ENCODE results near the gene CEPT1.
"Not testable (repeated sequence)": the region's sequence is repeated elsewhere in the genome, so short reads cannot be mapped to it uniquely, and the experiment has no call there.

The CEPT1 gene

DNA sequence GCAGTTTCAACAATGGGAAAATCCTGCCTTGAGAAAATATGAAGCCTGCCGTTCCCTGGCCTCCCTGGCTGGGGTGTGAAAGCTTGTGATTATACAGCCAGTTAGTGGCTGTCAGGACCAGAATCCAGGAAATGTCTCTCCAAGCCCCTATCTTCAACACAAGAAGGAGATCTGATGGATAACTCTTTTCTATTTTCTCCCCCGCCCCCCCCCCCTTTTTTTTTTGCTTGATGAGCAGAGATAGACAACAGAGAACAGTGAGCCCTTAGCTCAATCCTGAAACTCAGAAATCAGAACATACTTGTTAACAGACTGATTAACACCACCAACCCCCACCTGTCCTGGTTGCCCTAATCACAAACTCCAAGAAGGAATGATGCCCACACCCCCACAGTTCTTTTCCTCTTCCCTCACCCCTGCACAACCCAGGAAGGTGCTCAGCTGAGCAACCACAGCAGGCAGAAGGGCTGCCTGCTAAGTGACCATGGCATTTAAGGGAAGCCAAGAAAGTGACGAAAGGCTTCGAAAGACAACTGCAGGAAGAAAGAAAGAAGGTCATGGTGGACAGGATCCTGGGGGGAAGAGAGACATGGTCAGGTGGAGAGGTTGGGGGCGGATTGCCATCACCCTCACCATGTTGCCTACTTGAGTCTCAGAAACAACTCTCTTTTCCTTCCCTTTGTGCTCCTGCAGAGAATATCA lies 72.8 kb downstream of the CEPT1 start:
- no peak for DNase-seq

DNA sequence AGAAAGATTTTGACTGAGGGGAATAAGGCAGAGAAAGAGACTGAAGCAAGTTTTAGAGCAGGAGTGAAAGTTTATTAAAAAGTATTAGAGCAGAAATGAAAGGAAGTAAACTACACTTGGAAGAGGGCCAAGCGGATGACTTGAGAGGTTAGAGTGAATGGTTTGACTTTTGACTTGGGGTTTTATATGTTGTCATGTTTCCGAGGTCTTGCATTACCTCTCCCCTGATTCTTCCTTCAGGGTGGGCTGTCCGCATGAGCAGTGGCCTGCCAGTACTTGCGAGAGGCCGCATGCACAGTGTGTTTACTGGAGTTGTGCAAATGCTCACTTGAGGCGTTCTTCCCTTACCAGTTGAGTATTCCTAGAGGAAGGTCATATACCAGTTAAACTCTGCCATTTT lies 73.4 kb downstream of the CEPT1 start:
- no peak for DNase-seq

DNA sequence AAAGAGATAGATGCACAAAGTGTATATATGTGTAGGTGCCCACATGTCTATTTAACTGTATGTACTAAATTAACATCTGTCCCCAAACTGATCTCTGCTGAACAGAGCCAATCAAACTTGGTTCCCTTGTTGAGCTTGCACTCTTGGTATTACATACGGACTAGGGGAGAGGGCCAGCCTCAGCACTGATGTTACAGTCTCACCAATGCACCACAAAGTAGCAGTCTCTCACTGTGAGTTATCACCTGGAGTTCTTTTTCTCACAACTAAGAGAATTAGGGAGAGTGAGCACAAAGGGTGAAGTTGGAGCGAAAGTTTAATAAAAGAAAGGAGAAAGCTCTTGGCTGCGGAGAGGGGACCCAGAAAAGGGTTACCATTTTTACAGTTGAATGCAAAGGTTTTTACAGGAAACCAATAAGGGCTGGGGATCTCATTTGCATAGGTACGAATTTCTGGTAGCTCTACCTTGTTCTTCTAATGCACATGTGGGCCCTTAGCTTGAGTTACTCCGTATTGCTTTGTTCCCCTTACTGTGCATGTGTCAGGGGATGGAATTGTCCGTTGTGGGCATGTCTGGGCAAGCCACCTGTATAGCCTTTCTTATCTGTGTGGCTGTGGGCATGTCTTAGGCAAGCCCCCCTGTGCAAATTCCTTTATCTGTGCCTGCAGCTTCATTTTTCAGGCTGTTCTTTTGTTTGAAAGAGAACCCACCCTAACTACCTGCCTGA lies 74.2 kb downstream of the CEPT1 start:
- no peak for DNase-seq

DNA sequence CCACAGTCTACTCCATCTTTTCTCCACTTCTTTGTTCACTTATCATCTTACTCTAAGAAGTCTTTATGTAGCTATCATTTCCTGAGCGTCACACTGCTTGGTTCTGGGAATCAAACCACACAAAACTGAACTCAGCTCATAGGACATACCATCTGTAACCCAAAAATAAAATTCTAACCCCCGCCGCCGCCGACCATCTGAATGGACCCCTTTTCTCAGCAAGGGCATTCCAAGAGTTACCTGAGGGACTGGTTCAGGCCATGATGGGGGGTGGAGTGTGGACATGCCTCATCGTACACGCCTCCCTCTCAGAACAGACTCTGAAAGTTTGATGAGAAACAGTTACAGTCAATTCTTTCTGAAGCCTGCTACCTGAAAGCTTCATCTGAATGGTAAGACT lies 74.9 kb downstream of the CEPT1 start:
- DNase-seq, result peak; percentile 37

DNA sequence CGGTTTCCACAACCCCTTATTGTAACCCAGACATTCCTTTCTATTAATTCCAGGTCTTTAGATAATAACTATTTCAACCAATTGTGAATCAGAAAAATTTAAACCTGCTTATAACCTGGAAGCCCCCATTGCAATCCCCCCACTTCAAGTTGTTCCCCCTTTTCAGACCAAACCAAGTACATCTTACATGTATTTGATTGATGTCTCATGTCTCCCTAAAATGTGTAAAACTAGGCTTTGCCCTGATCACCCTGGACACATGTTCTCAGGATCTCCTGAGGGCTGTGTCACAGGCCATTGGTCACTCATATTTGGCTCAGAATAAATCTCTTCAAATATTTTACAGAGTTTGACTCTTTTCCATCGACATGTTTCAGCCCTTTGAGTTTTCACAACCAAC lies 75.3 kb downstream of the CEPT1 start:
- DNase-seq, result not testable (repeated sequence)

DNA sequence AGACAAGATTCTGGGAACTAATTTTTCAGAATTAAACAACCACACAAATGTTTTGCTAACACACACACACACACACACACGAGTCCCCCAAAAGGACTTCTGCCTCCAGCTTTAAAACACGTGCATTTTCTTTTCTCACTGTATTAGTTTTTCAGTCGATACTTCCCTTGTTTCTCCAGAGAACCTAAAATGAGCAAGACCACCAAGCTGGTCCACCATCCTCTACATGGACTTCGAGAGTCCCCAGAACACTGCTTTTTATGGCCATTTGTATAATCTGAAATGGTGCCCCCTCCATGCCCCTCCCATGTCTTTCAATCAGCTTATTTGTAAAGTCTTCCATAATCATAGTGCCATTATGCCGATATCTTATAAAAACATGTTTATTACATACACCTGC lies 76.7 kb downstream of the CEPT1 start:
- DNase-seq, result no peak

DNA sequence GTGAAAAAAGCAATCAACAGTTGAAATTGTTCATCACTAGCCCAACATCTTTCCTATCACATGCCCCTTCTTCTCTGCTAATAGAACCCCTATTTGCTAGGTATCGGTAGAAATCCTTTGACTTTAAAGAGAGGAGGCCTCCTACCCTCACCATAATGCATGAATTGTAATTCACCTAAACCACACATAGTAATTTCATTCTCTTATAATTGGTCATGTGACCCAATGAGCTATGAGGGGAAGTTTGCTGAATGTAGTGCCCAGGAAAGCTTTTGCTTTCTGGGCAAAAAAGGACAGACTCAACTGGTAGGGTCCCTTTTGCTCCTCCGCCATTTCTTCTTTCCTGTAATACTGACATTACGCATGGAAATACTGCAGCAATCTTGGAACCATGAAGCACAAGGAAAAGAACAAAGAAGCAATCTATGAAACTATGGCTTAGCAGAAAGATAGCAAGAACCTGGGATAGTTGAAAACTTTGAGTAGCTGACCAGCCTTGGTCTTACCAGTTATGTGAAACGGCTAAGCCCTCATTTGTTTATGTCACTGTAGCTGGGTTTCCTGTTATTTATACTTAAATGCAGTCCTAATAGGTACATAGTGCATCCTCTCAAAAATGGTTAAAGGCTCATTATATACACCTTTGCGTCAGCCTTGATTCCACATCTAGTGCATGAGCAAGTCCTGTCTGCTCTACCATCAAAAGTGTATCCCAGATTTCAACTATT lies 77.3 kb downstream of the CEPT1 start:
- no peak for DNase-seq

DNA sequence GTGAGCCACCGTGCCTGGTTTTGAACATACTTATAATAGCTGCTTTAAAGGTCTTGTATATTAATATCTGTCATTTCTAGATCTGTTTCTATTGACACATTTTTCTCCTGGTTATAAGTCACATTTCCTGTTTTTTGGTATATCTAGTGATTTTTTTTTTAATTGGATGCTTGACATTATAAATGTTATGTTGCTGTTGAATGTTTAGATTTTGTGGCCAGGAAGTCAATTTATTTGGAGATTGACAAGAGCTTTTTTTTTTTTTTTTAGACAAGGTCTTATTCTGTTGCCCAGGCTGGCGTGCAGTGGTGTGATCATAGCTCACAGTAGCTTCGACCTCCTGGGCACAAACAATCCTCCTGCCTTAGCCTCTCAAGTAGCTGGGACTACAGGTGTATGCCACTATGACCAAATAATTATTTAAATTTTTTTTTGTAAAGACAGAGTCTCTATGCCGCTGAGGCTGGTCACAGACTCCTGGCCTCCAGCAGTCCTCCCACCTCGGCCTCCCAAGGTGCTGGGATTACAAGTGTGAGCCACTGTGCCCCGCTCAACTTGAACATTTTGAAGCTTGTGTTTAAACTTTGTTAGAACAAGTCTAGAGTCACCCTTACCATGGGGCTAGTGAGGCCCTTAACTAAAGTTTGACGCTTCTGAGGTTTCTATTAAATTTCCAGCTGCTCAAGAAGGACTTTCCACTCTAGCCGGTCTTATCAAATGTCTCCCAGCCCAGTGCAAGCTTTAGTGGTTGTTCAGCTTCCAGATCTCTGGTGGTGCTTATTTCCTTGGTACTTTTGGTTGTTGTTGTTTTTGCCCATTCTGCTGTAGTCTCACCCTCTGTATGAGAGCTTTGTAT lies 78.9 kb downstream of the CEPT1 start:
- no peak for DNase-seq

DNA sequence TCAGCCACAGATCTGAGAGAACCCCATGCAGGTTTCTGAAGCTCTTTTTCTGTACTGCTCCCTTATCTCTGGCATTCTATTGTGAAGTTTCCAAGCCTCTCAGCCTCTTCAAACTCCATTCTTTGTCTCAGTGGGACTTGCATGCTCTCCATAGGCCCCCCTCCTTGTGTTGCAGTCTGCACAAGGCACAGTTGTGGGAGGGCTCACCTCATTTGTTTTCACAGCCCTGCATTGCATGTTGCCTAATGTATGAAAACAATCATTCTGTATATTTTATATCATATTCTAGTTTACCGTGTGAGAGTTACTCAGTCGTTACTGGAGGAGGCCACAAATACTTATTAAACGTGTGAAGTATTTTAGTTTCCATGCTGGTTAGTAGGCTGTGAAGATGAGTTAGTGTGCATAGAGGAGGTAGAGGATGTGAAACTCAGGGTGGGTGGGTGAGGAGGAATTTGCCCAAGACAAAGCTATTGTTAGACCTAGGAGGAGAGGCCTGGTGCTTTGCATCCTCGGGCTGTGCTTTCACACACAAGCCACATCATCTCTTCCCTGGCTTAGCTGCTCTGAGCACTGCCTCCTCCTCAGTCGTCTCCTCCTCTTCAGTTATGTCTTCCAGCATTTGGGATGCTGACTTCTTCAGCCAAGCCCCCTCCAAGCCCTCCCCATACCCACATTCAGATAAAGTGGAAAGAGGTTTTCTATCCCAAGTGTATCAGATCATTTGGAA lies 79.7 kb downstream of the CEPT1 start:
- DNase-seq, result peak; percentile 41

DNA sequence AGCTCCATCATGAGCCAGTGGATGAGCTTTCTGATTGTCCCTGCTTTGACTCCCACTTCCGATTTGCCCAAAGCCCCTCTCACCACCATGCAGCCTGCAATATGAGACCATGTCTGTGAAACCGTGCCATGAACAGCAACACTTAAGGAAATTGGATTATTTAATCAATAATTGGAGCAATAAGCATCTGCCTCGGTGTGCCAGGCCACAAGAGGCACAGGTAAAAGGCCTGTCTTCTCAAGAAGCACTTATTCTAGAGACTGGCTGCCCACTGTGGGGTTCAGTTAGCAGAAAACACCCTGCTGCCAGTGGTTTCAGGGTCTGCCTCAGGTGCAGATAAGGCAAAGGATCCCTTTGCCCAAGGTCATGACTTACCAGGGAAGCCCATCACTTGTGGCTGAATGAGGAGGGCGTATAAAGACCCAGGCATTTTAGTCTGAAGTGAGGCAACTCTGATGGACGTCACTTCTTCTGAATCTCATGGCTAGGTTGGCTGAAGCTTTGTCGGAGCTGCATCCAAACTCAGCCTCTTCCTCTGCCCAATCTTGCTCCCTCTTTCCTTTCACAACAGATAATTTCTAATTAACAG lies 80.4 kb downstream of the CEPT1 start:
- no peak for DNase-seq

DNA sequence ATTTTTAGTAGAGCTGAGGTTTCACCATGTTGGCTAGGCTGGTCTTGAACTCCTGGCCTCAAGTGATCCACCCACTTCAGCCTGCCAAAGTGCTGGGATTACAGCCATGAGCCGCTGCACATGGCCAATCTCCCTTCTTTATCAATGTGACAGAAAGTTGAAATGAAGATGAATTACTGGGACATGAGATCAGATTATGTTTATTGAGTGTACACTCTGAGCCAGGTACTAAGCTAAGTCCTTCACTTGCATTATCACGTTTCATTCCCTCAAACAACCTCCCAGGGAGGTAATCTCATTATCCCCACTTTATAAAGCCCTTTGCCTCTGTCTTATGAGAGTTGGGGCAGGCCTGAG lies 81.2 kb downstream of the CEPT1 start:
- DNase-seq, result no peak

DNA sequence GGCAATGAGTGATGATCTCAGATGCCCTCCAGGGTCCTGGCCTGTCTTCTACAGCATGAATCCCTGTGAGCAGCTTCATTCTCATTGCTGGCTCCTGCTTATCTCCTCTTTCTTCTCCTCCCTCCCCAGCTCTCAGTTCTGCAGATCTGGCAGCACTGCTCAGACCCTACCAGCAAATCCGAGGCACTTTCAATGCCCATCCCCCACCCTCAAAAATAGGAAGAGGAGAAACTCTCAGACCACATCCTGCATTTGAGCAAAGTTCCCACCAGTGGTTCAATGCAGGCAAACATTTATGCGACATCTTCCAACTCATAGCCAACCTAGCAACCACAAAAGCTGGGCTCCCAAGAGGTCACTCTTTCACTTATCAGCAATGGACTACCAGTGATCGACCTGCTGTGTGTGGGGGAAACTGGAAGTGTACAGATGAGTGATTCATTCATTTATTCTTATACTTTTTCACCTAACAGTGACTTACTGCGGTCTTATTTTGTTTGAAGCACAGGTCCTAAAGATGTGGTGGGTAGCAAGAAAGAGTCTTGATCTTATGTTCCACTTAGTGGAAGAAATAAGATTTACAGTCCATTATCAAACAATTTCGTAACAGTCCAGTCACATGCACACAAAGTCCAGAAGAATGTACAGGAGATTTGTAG lies 81.7 kb downstream of the CEPT1 start:
- DNase-seq, result no peak

DNA sequence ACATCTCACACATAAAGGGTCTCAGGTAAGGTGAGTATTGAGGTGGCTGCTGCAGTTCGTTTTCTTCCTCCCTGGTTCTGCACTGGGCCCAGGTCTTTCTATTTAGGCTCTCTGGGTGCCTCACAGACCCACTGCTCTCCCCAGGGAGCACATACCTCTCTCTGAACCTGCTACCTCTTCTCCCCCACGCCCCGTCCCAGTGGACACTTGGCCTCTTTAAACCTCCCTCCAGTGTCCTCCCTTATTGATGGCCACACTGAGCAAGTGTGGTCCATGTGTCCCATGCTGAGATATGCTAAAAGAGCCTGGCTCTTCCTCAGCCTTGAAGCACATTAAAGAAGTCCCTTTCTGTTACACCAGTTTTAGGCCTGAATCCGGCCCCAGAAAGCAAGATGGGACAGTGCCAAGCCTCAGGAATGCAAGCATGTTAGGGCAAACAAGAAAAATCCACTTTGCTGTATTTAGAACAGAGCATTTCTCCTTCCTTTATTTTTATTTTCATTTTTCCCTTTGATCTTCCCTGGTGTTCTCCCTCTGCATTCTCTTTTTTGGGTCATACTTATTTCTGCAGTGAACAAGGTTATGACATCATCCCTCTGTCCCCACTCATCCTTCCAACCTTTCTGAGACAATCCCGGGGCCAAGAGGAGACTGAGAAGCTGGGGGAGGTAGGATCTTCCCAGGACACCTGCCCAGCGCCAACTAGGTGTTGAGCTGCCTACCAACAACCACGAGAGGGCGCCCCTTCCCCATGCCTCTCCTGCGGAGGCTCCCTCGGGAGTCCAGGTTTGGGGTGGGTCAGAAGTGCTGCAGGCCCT lies 82.5 kb downstream of the CEPT1 start:
- DNase-seq, result peak; percentile 71

DNA sequence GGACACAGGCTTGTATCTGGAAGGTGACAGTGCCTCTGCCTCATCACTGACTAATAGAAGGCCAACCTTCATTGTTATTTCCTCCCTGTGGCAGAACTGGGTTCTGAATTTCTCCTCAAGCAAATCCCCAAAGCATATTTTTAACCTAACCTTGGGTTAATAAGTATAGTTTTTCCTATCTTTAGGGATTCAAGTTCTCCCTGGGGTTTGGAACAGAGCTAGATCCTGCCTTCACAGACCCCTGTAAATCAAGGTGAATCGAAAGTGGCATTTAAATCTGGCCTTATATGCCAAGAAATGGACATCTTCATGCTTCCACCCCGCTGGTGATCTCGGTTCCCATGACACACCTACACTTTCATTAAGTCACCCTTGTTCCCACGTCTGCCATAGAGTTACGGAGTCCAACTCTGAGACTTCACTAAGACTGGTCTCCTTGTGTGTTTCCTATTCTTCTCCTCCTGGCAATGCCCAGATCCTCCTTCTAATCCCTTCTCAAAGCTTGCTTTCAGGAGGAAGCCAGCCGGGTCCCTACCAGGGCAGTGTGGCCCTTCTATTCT lies 83.2 kb downstream of the CEPT1 start:
- DNase-seq, result no peak

DNA sequence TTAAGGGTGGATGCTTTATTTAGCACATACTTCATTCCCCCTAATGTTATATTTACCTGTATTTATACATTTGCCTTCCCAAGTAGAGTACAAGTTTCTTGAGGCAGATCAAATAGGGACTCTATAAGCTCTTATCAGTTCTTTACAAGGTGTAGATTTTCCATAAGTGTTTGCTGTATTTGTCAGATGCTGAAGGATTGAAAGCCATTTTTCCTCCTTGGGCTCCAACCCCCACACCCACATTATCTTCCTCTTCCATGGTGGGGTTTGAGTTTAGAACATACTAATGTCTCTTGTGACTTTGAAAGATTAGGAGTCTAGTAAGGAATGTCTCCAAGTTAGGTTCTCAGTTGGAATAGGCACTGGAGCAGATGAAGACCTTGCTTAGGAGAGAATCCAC lies 85.1 kb downstream of the CEPT1 start:
- DNase-seq, result no peak

DNA sequence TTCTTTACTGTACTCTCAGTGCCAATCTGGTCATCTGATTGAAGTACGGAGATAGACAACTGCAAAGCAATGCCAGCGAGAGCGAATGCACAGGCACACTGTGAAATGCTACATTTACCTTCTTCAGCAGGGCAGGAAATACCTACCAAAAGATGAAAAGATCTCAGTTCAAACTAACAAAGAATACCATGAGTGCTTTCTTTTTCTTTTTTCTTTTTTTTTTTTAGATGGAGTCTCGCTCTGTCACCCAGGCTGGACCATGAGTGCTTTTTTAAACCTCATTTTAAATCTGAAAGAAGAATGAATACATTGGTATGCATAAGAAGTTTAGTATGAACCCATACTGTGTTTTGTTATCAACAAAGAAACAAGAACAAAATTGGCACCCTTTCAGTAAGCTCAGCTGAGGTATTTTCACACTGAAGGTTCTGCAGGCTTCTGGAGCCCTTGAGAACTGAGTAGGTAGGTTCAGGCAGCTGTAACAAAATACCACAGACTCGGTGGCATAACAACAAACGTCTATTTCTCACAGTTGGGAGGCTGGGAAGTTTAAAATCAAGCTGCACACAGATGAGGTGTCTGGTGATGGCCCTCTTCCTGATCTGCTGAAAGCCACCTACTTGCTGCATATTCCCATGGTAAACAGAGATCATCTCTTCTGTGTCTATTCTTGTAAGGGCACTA lies 85.8 kb downstream of the CEPT1 start:
- no peak for DNase-seq

DNA sequence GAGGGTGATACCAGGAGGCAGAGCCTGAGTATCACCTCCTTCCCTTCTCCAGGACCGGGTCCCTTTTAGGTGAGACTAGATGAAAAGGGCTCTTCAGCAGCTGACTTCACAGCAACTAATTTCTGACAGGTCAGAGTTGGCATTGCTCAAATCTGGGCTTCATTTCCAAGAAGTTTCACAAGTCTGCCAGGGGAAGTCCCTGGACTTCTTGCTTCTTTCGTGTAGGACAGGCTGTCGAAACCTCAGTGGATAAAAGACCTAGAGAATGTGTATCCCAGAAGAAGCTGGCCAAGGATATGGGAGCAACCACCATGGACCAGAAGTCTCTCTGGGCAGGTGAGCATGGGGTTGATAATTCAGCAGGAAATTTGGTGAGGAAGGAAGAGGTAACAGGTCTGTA lies 87.4 kb downstream of the CEPT1 start, which contains the start of gene CHI3L2:
CHI3L2 (plus strand) TSS at position 280 of the 400 bp plus-strand sequence; CDS start at position 297, 17 bp downstream.
- no peak for DNase-seq

DNA sequence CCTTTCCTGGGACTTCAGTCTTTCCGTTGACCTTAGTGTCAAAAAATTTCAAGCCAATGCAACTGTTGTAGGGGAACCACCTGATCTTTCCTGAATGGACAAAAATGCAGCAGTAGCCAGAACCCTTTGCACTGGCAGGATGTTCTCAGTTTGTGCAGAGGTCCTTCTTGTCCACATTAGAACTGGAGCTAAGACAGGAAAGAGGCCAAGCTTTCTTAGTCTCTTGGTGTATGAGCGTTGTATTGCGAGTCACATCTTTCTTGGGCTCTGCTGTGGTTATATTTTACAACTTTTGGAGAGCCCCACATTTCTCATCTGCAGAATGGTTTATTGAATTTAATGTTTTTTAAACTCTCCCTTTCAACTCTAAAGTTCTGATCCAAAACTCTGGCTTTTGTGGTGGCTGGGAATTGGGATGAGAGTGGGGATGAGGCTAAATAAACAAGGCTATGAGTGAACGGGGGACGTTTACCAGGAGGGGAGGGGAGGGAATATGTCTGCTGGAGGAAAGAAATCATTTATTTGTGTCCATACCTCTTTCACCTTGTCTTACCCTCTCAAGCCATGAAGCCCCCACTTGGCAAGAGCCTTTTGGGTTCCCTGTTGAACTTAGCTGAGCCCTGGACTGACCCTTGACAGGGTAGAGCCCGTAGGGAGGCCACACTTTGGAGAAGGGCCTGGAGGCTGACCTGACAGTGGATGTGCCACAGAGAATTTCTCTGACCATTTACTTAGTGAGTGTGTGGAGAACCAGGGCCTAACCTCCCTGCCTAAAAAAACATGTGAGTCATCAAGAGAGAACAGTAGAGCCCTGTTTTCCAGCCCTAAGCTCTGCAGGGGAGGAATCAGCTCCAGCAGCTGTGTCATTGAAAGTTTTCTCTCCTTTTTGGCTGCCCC lies 88.1 kb downstream of the CEPT1 start:
- DNase-seq, result no peak

Data from stimulated activated CD4-positive, alpha-beta T cell treated with anti-CD3 and anti-CD28 coated beads, Interleukin-12 subunit alpha, Interleukin-12 subunit beta, amount 100 ng/mL, for 4 hours (primary cell).